Activated CD4-positive, CD25-positive, alpha-beta regulatory T cell treated with anti-CD3 and anti-CD28 coated beads, Interleukin-2, amount 50 U/mL, for 24 hours (primary cell): ENCODE measurements around the gene SLC24A4.

Source experiments
- ATAC-seq, 2 donors: fragments of 150-1000 bp; cut with Tn5 transposase; one replicate each; pipeline ENCODE4 v1.10.0; 2021; ENCODE audit warnings: mild to moderate bottlenecking in 1 of 2, moderate library complexity in 1 of 2

The SLC24A4 gene

GRCh38 chr14:92460916-92461579 lies 138.1 kb downstream of the SLC24A4 start:
- peak; percentile 35 to 41 for ATAC-seq

DNA sequence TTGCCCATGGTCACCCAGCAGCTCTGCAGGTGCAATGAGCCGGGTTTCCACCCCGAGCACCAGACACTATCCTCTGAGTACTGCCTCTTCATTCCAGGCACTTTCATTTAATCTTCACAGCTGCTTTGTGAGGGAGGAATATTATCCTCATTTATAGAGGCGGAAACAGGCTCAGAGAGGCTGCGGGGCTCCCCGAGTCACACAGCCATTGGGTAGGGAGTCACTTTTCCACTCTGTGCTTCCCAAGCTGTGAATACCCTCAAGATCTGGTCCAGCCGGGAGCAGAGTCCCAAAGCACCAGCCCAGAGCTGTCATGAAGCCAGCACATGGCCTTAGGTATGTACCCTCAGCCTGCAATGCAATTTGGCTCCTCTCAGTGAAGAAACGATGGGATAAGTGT lies 138.9 kb downstream of the SLC24A4 start:
- ATAC-seq: no peak

DNA sequence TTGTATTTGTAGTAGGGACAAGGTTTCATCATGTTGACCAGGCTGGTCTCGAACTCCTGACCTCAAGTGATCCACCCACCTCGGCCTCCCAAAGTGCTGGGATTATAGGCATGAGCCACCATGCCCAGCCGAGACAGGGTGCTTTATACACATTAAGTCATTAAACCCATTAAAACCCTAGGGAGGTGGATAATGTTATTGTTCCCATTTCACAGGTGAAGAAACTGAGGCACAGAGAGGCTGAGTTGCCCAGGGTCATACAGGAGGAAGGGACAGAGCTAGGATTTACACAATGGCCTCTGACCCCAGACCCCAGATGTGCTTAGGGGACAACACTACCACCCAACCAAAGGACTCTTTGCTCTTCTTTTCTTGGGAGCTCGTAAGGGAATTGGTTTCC lies 139.6 kb downstream of the SLC24A4 start:
- ATAC-seq: no peak

DNA sequence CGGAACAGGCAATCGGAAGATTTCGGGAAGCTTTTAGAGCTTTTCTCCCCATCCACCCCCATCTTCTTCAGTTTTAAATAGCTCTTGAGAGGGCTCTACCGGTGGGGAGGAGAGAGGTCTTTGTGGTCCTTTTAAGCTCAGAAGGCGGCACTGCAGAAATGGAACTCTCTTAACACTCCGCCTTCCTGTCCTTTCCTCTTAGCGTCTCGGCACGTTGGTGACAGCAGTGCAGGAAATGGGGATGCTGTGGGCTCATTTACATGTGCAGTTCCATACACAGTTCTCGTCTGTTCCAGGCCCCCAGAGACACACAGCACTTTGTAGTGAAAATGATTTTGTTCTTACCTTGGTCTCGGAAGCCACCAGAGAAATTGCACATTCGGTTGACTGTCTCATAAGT lies 140.2 kb downstream of the SLC24A4 start:
- ATAC-seq: no peak

DNA sequence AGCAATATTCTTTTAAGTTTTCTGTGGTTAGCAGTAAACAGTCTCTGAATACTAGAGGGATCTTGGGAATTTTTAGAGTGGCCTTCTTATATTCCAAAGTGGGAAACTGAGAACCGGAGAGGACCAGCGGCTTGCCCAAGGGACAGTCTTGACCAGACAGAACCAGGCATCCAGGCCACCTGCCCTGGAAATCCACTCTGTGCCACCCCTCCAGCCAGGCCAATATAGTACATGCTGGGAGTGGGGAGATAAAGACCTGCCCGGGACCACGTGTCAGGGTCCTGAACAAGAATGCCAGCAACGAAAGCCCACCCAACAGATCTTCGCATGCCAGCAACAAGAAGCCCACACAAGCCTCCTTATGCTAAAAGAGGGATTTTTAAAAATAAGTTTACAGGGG lies 141.2 kb downstream of the SLC24A4 start:
- no peak for ATAC-seq

GRCh38 chr14:92464716-92465115 lies 141.8 kb downstream of the SLC24A4 start:
- no peak for ATAC-seq

- no peak for ATAC-seq
Observed at GRCh38 chr14:92465353-92466055, 142.5 kb downstream of the SLC24A4 start.

GRCh38 chr14:92466059-92466458 lies 143.1 kb downstream of the SLC24A4 start:
- ATAC-seq: no peak

GRCh38 chr14:92469515-92469914 lies 146.6 kb downstream of the SLC24A4 start:
- ATAC-seq: no peak

DNA sequence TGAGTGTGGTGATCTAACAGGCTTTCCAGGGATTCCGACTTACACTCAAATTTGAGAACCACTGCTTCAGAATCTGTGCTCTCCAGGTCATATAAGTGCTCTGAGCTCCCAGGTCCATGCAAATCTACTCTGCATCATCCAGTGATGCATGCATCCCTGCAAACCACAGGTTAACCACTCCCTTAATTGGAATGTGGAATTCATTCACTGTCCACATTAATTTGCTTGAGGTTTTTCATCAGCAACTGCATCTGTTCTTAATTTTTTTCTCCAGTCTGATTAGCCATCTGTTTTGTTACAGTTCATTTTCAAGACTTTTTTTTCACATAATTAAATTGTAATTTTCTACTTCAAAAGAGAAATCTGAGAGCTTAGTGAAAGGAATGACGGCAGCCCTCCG lies 147.2 kb downstream of the SLC24A4 start:
- no peak for ATAC-seq

DNA sequence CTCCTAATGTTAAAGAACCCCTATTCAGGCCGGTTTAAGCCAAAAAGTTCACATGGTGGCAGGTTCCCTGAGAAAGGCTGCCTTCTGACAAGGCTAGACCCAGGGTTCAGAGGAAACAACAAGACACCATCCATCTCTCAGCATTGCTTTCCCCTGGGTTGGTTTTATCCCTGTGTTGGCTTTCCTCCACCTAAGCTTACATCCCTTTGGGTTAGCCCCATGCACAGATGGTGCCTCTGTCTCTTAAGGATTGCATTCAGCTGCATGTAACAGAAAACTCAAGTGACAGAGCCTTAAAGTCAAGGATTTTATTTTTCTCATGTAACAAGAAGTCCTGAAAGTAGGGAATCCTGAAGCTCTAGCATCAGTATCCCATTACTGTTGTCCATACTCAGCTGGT lies 147.8 kb downstream of the SLC24A4 start:
- ATAC-seq: no peak

- no peak for ATAC-seq
Observed at GRCh38 chr14:92471919-92472318, 149.0 kb downstream of the SLC24A4 start.

DNA sequence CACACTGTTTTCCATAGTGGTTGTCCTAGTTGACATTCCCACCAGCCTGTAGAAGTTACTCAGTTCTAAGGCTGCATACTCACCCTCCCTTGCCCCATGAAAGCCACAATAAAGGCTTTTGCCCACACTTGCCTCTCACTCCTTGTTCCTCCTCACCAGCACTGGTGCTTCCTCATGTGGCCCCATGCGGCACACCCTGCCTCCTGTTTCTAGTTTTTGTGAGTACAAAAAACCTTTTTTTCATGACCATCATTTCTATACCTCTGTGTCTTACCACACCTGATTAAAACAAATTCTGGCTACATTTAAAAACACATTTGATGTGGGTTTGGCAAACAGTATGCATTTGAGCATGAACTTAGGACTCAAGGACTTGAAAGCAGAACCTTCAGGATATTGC lies 149.9 kb downstream of the SLC24A4 start:
- no peak for ATAC-seq

GRCh38 chr14:92473261-92473968 lies 150.4 kb downstream of the SLC24A4 start:
- ATAC-seq: no peak

DNA sequence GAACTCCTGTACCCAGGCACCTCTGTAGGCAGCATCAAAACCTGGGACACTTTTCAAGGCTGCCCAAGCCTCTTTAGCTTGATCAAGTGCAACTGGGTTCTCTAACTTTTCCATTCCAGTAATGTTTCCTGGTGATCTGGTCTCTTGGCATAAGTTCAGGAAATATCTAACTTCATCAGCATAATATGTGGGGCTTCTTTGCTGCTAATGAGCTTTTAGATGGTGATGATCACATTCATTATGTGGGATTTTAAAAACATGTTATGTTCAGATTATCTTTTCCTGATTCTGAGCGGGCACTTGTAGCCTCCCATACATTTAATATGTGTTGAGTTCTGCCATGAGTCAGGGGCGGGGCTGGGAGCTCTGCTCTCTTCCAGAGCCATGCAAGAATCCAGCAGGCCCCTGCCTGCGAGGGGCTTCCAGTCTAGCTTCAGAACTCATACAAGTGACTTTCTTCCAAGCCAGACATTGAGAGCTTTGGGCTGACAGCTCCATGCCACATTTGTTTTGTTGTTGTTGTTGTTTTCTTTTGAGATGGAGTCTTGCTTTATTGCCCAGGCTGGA lies 151.1 kb downstream of the SLC24A4 start:
- no peak for ATAC-seq

DNA sequence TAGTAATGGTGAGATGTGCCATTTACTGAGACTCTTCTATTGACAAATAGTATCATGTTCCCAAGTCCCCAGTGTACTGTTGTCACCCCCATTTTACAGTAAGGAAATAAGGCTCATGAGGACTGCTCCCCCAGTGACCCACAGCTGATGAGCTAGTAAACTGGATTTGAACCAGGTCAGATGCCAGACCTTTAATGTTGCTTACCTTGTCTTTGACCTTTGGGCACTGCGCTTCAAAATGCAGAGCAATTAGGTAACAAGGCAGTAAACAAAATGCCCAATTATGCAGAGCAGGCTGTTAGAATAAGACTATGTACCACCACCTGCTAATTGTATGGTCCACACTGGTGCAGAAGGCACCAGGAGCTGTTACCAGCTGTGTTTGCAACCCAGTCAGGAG lies 152.1 kb downstream of the SLC24A4 start:
- ATAC-seq: no peak

DNA sequence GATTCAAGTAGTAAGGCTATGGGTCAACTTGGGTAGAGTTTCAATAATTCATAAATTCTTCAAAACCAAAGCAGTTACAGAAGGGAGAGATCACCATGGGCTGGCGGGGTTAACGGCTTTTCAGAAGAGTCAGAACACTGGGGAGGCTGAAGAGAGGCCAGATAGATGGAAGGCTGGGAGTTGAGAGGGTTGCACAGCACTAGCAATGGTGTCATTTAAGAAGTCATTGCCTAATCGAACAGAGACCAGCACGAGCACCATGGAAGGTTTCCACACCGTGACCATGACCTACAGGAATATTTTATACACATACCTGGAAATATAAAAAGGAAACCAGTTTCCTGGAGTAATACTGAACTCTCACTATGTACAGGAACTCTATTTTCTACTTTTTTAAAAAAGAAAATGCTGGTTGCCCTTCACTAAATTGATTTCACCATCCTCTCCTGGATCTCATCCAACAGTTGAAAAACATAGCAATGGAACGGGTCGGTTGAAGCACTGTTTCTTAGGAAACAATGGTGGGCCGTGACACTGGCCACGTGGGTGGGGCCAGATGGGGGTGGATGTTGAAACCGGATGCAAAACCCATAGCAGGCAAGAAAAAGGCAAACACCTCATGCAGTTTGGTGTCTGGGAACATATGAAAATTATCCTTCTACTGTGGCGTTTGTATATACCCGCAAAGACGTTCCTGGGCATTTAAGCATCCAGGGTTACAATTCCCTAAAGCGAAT lies 152.7 kb downstream of the SLC24A4 start:
- no peak for ATAC-seq

- no peak for ATAC-seq
Observed at GRCh38 chr14:92480856-92481255, 157.9 kb downstream of the SLC24A4 start.

DNA sequence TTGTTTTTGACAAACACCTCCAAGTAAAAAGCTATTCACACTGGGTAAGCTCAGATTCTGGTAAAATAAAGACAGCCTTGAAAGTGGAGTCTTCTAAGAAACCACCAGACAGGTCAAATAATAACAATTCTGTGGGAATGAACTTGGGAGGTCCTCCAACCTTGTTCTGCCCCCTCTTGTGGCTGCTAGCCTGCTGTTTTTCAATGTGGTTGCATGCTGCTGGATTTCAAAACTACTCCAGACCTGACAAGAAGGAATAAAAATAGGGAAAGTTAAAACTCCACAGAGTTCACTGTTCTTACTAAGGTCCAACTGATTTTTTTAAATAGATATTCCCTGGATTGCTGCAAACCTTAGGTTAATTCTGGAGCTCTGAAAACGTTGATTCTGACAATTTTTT lies 158.4 kb downstream of the SLC24A4 start:
- ATAC-seq: no peak

DNA sequence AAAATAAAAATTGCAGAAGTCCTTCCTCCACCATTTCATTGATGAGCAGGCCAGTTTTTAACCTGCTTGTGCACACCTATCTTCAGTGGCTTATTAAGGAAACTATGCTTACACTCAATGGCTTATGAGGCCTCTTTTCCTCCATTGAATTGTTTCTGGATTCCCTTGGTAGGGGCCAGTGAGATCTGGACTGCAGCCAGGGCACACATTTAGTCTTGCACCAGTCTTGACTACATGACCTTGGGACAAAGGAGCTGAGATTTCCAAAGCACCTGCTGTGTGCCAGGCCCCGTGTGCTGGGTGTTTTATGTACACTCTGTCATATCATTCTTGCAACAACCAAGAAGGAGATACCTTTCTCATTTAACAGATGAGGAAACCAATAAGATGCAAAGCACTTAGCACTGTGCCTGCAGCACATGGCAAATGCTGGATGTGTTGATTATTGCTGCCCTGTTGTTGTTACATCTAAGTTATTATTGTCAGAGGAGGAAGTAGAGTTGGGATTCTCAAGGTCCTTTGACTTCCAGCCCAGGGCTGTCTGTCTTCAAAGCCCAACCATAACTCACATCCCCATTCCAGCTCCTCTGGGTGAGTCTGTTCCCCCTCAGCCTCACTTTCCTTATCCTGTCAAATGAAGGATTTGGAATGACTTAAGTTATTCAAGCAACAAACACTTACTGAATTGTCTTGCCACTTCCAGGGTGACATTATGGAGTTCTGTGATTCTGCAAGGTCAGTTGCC lies 159.0 kb downstream of the SLC24A4 start:
- ATAC-seq: no peak

GRCh38 chr14:92482621-92483319 lies 159.8 kb downstream of the SLC24A4 start:
- ATAC-seq: no peak
